ENCODE measurements around the gene FAM180A.

- TF ChIP-seq CTCF (IDR thresholded peaks at IDR 0.05 in 8 of 11, conservative IDR thresholded peaks at IDR 0.05 in 3 of 11) (no peak), POLR2AphosphoS5 (IDR thresholded peaks at IDR 0.05) (no peak)
Measured at GRCh38 chr7:135736586-135737305, 11.9 kb downstream of the FAM180A start.

Measured in spleen (tissue), 7 donors.